ENCODE data around the gene SMAD2. TPM values are rescaled to one million over a fixed set of nuclear protein-coding genes. Genes with fewer than 3 reads are reported as not detected.
"Not testable (repeated sequence)": the region's sequence is repeated elsewhere in the genome, so short reads cannot be mapped to it uniquely, and the experiment has no call there.

SMAD2 gene
- total RNA-seq, 2 experiments from 2014 or later: 40.4 to 81.1 TPM

- intact Hi-C loops (cut with micrococcal nuclease; ENCODE audit: unreplicated experiment): no loop called here
- BruUV-seq (replicated peaks): no TSS peak
- DNase-seq (ENCODE audit: low spot score): no peak
Measured at GRCh38 chr18:47968721-47969120, 38.3 kb upstream of the SMAD2 start.

DNA sequence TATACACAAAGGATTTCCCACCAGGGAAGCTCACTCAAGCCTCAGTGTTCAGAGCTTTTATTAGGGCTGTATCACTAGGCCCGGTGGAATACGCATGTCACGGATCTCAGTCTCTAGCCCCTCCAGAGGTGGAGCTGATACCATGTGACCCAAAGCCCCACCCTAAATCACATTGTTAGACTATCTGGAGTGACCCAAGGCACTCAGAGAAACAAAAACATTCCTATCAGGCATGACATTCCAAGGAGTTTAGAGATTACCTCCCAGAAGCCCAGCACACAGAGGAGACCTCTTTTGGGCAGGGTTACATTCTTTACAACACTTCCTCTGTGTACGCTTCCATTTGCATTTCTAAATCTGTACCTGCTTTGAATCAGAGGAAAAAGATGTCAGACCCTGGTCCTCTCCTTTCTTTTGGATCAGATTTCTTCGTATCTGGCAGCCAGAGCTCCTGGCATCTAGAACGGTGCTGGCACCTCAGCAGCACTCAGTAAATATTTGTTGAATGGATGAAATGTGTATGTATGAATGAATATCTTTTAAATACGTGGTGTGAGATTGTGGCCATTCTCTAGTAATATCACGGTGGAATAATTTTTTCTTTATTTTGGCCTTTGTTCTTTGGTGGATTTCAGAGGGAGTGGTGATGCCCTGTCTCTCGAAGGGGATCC is 37.7 kb upstream of the SMAD2 start:
- Histone ChIP-seq H3K4me1 (ENCODE audit: insufficient read depth, low read length, poor library complexity, severe bottlenecking) (no peaks in the 10 kb centered on the region), H2AFZ (ENCODE audit: low read length) (no peak overlapping the region), H3K9me3 (ENCODE audit: low read length) (no peaks in the 10 kb centered on the region), H4K20me1 (ENCODE audit: insufficient read depth, low read length) (no peaks in the 10 kb centered on the region), H3K79me2 (ENCODE audit: insufficient read depth, low read depth, low read length) (no peaks in the 10 kb centered on the region), H3K9me2 (ENCODE audit: insufficient read depth, low read length) (no peaks in the 10 kb centered on the region), H3K4me2 (ENCODE audit: low read length) (no peak overlapping the region), H3K36me3 (ENCODE audit: insufficient read depth, low read length) (no peaks in the 10 kb centered on the region), H3K27ac (ENCODE audit: low read depth, low read length, poor library complexity, severe bottlenecking) (no peak overlapping the region), H3K4me3 (ENCODE audit: low read depth, low read length, poor library complexity, severe bottlenecking) (no peak overlapping the region)
- no peak for TF ChIP-seq CTCF (conservative IDR thresholded peaks at IDR 0.05; ENCODE audit: low read length)
- TF ChIP-seq EZH2phosphoT487 (IDR thresholded peaks at IDR 0.05; ENCODE audit: borderline replicate concordance, low read depth, low read length): no peak
- ChIA-PET CTCF (ENCODE audit: unreplicated experiment) (no interaction called here), POLR2A (no interaction called here)
- no TSS peak for BruUV-seq (replicated peaks)
- intact Hi-C loops (cut with micrococcal nuclease; ENCODE audit: unreplicated experiment): no loop called here
- DNase-seq (ENCODE audit: low spot score): no peak

More at GRCh38 chr18:47968721-47969120, 38.3 kb upstream of the SMAD2 start:
- Histone ChIP-seq H3K9me2 (ENCODE audit: insufficient read depth, low read length) (no peaks in the 10 kb centered on the region), H4K20me1 (ENCODE audit: insufficient read depth, low read length) (no peaks in the 10 kb centered on the region), H3K4me2 (ENCODE audit: low read length) (no peak overlapping the region), H3K27ac (ENCODE audit: low read depth, low read length, poor library complexity, severe bottlenecking) (no peak overlapping the region), H3K79me2 (ENCODE audit: insufficient read depth, low read depth, low read length) (no peaks in the 10 kb centered on the region), H3K9me3 (ENCODE audit: low read length) (no peaks in the 10 kb centered on the region), H3K36me3 (ENCODE audit: insufficient read depth, low read length) (no peaks in the 10 kb centered on the region), H3K4me1 (ENCODE audit: insufficient read depth, low read length, poor library complexity, severe bottlenecking) (no peaks in the 10 kb centered on the region), H2AFZ (ENCODE audit: low read length) (no peak overlapping the region), H3K4me3 (ENCODE audit: low read depth, low read length, poor library complexity, severe bottlenecking) (no peak overlapping the region)
- ChIA-PET CTCF (ENCODE audit: unreplicated experiment) (no interaction called here), POLR2A (no interaction called here)
- TF ChIP-seq EZH2phosphoT487 (IDR thresholded peaks at IDR 0.05; ENCODE audit: borderline replicate concordance, low read depth, low read length) (no peak), CTCF (conservative IDR thresholded peaks at IDR 0.05; ENCODE audit: low read length) (no peak)

GRCh38 chr18:47964053-47964452 is 33.6 kb upstream of the SMAD2 start:
- Histone ChIP-seq H3K4me3 (ENCODE audit: low read depth, low read length, poor library complexity, severe bottlenecking) (no peak overlapping the region), H3K79me2 (ENCODE audit: insufficient read depth, low read depth, low read length) (no peaks in the 10 kb centered on the region), H3K27ac (ENCODE audit: low read depth, low read length, poor library complexity, severe bottlenecking) (no peak overlapping the region), H3K36me3 (ENCODE audit: insufficient read depth, low read length) (no peaks in the 10 kb centered on the region), H2AFZ (ENCODE audit: low read length) (no peak overlapping the region), H4K20me1 (ENCODE audit: insufficient read depth, low read length) (no peaks in the 10 kb centered on the region), H3K9me2 (ENCODE audit: insufficient read depth, low read length) (no peaks in the 10 kb centered on the region), H3K4me2 (ENCODE audit: low read length) (no peak overlapping the region), H3K9me3 (ENCODE audit: low read length) (no peaks in the 10 kb centered on the region), H3K4me1 (ENCODE audit: insufficient read depth, low read length, poor library complexity, severe bottlenecking) (no peaks in the 10 kb centered on the region)
- POLR2A ChIA-PET: interaction anchor here (0.6 to 0.7 kb wide), 2 partner anchors 723 to 1914 kb away, joined by 3 to 5 read pairs; no protein-coding TSS in a partner anchor
- DNase-seq (ENCODE audit: low spot score): no peak
- intact Hi-C loops (cut with micrococcal nuclease; ENCODE audit: unreplicated experiment): no loop called here
- CTCF ChIA-PET (ENCODE audit: unreplicated experiment): no interaction called here
- BruUV-seq (replicated peaks): no TSS peak
- no peak for TF ChIP-seq EZH2phosphoT487 (IDR thresholded peaks at IDR 0.05; ENCODE audit: borderline replicate concordance, low read depth, low read length)
- TF ChIP-seq CTCF (conservative IDR thresholded peaks at IDR 0.05; ENCODE audit: low read length): no peak

- BruUV-seq (replicated peaks); H3K4me1 ChIP-seq (ENCODE audit: insufficient read depth, low read length, poor library complexity, severe bottlenecking); H3K9me2 ChIP-seq (ENCODE audit: insufficient read depth, low read length); H3K27ac ChIP-seq (ENCODE audit: low read depth, low read length, poor library complexity, severe bottlenecking); H3K4me2 ChIP-seq (ENCODE audit: low read length); H4K20me1 ChIP-seq (ENCODE audit: insufficient read depth, low read length); CTCF ChIA-PET (ENCODE audit: unreplicated experiment); H3K36me3 ChIP-seq (ENCODE audit: insufficient read depth, low read length); H3K4me3 ChIP-seq (ENCODE audit: low read depth, low read length, poor library complexity, severe bottlenecking); H3K79me2 ChIP-seq (ENCODE audit: insufficient read depth, low read depth, low read length); POLR2A ChIA-PET; intact Hi-C loops (cut with micrococcal nuclease; ENCODE audit: unreplicated experiment); H2AFZ ChIP-seq (ENCODE audit: low read length); H3K9me3 ChIP-seq (ENCODE audit: low read length): not testable (repeated sequence)
- peak; percentile 7 for DNase-seq (ENCODE audit: low spot score)
Measured at GRCh38 chr18:47961003-47961402, 30.5 kb upstream of the SMAD2 start.
